ENCODE results near the gene TIMM13.
"Not testable (repeated sequence)": the region's sequence is repeated elsewhere in the genome, so short reads cannot be mapped to it uniquely, and the experiment has no call there.

TIMM13 gene

DNA sequence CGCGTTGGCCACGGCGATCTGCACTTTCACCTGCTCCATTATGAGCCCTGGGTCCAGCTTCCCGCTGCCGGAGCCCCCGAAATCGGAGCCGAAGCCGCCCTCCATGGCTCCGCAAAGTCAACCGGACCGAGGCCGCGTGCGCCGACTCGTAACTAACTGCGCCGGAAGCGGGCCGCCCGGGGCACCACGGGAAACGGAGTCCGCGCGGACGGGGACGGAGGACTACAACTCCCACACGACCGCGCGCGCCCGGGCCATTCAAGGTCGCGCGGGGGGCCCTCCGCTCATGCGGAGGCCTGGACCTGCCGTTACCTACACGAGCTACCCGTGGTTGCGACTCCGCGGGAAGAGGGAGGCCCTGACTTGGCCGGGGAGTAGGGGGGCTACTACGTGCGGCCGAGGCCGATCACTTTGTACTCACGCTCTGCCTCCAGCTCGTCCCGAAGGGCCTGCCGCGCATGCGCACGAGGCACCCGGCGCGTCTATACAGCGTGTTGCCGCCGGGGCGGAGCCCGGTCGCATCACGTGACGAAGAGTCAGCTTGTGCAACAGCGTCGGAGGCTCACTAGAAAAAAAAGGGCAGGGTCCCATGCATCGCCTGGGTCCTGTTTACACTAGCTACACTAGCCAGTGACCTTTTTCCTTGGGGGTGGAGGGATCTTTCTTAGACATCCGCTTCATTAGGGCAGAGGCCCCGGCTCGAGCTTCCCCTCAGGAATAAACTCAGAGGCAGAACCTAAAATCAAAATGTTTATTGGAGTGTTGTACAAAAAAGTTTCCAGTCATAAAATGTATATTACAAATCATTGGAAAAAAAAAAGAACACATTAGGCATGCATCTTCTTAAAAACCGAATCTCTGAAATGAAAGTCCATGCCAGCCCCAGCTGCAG, at the start of gene TIMM13:
Gene TIMM13 (minus strand): TSS at position 158 of the 892 bp plus-strand sequence. CDS start 53 bp downstream, at position 105.
- peak; percentile 96 to 100 (median 98) for DNase-seq

GRCh38 chr19:2476451-2477140, 49.2 kb upstream of the TIMM13 start:
- peak in 10 of 14 donors; percentile 33 to 83 (median 65) for DNase-seq

GRCh38 chr19:2475702-2476450, 48.5 kb upstream of the TIMM13 start, which contains the start of gene GADD45B:
GADD45B (plus strand) TSS chr19:2476127; CDS start chr19:2476359, 232 bp downstream.
- DNase-seq: peak; percentile 50 to 97 (median 92)

GRCh38 chr19:2475018-2475701, 47.8 kb upstream of the TIMM13 start:
- peak in 9 of 14 donors; percentile 40 to 69 (median 62) for DNase-seq

DNA sequence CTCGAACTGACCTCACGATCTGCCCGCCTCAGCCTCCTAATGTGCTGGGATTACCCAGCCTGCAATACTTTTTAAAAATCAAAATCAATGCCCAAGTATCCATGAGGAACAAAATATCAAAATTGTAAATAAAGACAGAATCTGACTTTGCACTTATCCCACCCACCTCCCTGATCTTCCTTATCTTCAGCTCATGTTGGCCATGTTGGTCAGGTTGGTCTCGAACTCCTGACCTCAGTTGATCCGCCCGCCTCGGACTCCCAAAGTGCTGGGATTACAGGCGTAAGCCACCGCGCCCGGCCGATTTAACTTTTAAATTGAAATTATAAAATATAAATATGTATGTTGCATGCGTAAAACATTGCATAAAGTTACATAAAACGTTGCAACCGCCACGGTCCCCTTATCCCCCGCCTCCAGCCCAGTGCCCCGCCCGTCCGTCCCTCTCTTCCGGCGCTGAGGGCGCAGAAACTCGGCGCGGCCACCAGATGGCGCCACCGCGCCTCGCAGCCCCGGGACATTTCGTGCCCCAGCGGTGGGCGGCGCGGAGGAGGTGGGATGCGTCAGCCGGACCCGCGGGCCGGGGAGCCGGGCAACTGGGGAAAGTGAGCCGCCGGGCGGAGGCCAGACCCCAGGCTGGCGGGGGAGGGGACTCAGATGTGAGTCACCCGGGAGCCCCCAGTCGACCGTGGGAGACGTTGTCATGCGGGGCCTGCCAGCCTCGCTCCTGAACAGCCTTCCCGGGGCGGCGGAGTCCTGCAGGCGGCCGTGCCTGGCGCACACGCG, 47.0 kb upstream of the TIMM13 start:
- peak in 13 of 14 donors; percentile 11 to 87 (median 63) for DNase-seq

- not testable (repeated sequence) for DNase-seq
Observed at GRCh38 chr19:2469915-2470200, 42.5 kb upstream of the TIMM13 start.

GRCh38 chr19:2469102-2469914, 41.9 kb upstream of the TIMM13 start:
- DNase-seq: no peak

DNA sequence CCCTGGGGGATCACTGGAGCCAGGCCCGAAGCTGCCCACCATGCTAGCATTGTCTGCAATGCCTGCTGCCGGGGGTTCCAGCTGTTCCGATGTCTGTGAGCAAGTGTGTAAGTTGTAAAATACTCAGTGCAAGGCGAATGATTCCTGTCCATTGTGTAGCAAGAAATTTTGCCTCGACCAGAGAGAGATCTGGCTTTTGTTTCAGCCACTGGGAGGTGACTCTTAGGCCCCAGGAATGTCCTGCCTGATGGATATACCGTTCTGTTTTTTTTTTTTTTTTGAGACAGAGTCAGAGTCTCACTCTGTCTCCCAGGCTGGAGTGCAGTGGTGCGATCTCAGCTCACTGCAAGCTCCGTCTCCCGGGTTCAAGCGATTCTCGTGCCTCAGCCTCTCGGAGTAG, 41.2 kb upstream of the TIMM13 start:
- DNase-seq: no peak

DNA sequence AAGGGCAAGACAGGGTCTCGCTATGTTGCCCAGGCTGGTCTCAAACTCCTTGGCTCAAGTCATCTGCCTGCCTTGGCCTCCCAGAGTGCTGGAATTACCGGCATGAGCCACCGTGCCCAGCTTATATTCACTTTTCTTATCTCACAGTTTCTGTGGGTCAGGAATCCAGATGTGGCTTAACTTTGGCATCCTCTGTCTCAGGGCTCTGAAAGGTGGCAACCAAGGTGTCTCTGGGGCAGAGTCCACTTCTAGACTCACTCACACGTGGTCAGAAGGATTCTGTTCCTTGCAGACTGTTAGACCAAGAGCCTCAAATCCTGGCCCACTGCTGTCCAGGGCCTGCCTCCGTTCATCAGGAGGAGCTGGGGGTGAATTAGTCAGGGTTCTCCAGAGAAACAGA, 37.0 kb upstream of the TIMM13 start:
- DNase-seq: no peak

DNA sequence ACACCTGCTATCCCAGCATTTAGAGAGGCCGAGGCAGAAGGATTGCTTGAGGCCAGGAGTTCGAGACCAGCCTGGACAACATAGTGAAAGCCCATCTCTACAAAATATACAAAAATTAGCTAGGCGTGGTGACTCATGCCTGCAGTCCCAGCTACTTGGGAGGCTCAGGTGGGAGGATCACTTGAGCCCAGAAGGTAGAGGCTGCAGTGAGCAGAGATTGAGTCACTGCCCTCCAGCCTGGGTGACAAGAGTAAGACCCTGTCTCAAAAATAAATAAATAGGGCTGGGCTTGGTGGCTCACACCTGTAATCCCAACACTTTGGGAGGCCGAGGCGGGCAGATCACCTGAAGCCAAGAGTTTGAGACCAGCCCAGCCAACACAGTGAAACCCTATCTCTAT, 36.3 kb upstream of the TIMM13 start:
- not testable (repeated sequence) for DNase-seq

DNA sequence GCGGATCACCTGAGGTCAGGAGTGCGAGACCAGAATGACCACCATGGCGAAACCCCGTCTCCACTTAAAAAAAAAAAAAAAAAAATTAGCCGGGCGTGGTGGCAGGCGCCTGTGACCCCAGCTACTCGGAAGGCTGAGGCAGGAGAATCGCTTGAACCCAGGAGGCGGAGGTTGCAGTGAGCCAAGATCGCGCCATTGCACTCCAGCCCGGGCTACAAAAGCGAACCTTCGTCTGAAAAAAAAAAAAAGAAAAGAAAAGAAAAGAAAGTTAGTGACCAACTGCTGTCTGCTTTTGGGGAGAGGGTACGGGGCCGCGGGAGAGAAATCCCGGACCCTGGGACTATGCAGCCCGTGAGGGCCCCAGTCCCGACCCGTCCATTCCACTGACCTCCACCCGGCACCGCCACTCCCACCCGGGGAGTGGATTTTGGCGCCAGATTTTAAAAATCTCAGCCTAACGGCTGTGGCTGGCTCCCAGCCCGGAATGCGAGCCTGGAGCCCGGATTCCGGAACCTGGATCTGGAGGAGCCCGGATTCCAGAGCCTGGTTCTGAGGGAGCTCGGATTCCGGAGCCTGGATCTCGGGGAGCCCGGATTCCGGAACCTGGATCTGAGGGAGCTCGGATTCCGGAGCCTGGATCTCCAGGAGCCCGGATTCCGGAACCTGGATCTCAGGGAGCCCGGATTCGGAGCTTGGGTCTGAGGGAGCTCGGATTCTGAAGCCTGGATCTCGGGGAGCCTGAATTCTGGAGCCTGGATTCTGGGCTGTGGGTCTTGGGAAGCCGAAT, 35.4 kb upstream of the TIMM13 start:
- peak in 12 of 14 donors; percentile 8 to 86 (median 60) for DNase-seq

DNA sequence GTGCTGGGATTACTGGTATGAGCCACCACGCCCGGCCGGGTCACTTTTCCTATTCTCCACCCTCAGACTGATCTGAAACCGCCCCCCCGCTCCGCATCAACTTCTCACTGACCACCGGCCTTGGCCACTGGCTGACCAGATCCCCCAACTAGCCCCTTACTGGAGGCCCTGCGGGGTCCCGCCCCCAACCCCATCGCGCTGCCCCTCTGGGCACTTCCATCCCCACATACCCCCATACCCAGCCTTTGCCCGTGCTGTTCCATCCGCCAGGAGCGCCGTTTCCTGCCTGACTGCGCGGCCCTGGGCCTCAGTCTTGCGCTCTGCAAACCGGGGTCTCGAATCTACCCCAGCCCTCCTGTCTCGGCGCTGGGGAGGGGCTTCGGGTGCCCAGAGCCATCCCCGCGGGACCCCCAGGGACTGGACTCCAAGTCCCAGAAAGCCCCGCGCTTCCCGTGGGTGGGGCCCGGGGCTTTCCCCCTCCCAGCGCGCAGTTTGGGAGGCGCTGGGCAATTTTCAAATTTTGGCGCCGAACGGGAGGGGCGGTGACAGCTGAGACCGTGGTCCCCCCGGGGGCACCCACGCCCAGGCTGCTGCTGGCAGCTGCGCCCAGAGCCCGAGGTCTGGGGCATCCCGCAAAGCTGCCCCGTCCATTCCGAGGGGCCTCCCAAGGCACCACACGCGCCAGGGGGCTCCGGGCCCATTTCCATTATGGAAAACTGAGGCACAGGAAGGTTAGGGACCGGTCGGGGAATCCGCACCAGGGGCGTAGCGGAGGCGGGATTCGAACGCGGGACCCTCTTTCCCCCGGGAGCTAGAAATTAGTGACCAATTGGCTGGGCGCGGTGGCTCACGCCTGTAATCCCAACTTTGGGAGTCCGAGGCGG, 34.6 kb upstream of the TIMM13 start:
- peak in 2 of 14 donors; percentile 12 to 16 for DNase-seq

DNA sequence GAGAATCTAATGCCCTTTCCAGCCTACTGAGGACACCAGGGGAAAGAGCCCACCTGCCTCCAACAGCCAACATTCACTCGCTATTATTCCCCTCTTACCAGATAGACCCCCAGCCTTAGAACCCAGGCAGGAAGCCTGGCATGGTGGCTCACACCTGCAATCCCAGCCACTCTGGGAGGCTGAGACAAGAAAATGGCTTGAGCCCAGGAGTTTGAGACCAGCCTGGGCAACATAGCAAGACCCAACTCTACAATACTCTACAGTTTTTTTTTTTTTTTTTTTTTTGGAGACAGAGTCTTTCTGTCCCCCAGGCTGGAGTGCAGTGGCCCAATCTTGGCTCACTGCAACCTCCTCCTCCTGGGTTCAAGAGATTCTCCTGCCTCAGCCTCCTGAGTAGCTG, 32.9 kb upstream of the TIMM13 start:
- DNase-seq: no peak

DNA sequence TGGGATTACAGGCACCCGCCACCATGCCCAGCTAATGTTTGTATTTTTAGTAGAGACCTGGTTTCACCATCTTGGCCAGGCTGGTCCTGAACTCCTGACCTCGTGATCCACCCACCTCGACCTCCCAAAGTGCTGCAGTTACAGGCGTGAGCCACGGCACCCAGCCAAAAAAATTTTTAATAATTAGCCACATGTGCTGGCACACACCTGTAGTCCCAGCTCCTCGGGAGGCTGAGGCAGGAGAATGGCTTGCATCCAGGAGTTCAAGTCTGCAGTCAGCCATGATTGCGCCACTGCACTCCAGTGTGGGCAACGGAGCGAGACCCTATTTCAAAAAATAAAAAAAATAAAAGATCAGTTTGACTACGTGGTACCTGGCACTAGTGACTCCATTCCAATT, 31.4 kb upstream of the TIMM13 start:
- not testable (repeated sequence) for DNase-seq

GRCh38 chr19:2458054-2458453, 30.7 kb upstream of the TIMM13 start:
- DNase-seq: no peak

DNA sequence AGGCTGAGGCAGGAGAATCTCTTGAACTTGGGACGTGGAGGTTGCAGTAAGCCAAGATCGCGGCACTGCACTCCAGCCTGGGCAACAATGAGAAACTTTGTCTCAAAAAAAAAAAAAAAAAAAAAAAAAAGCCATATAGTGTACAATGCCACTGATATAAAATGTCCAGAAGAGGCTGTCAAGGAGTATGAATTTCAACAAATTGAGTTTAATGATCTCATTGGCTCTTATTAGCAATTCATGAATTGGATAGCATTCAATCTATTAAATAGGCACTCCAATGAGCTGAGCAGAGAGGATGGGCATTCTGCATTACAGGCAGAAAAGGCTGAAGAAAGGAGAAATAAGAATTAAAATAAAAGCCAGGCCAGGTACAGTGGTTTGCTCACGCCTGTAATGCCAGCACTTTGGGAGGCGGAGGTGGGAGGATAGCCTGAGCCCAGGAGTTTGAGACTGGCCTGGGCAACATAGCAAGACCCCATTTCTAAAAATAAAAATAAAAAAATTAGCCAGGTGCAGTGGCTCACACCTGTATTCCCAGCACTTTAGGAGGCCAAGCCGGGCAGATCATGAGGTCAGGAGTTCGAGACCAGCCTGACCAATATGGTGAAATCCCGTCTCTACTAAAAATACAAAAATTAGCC, 30.1 kb upstream of the TIMM13 start:
- no peak for DNase-seq

DNA sequence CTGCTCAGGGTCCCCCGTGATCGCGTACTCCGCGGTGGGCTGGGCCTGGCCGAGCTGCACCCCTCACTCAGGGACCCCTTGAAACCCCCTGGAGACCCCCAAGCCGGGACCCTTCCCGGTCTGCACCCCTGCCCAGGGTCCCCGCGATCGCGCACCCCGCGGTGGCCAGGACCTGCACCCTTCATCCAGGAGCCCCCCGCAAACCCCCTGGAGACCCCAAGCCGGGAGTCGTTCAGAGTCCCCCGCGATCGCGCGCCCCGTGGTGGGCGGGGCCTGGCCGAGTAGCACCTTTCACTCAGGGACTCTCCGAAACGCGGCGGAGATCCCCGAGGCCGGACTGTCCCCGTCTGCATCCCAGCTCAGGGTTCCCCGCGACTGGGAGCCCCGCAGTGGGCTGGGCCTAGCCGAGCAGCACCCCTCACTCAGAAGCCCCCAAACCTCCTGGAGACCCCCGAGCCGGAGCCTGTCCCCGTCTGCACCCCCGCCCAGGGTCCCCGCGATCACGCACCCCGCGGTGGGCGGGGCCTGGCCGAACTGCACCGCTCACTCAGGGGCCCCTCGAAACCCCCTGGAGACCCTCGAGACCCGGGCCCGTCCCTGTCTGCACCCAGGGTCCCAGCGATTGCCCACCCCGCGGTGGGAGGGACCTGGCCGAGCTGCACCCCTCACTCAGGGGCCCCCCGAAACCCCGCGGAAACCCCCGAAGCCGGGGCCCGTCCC, 28.6 kb upstream of the TIMM13 start:
- no peak for DNase-seq
